KMS-11 (cell line): ENCODE results near the gene TRPM6.

Experiments used
- H2AFZ ChIP-seq: fragments of 200-600 bp; sonication (generic); 2 replicates; pipeline ENCODE4 v1.6.1; 2016; ENCODE audit warnings: antibody characterized with exemption, mixed run types, low read depth
- H3K27ac ChIP-seq: fragments of 200-600 bp; sonication (generic); 2 replicates; pipeline ENCODE4 v1.6.1; 2016; ENCODE audit warnings: mild to moderate bottlenecking, mixed run types
- H3K27me3 ChIP-seq: fragments of 200-600 bp; sonication (generic); 2 replicates; pipeline ENCODE4 v1.6.1; 2017; ENCODE audit warnings: mild to moderate bottlenecking, low read depth, mixed run types, moderate library complexity; ENCODE audit not compliant: insufficient read depth
- H3K36me3 ChIP-seq: fragments of 200-600 bp; sonication (generic); 2 replicates; pipeline ENCODE4 v1.6.1; 2017; ENCODE audit warnings: mild to moderate bottlenecking, mixed run types; ENCODE audit not compliant: insufficient read depth
- H3K4me1 ChIP-seq: fragments of 200-600 bp; sonication (generic); 2 replicates; pipeline ENCODE4 v1.6.1; 2016; ENCODE audit warnings: mild to moderate bottlenecking, low read depth, mixed run types; ENCODE audit not compliant: poor library complexity, severe bottlenecking
- H3K4me2 ChIP-seq: fragments of 200-600 bp; sonication (generic); 2 replicates; pipeline ENCODE4 v1.7.0; 2016; ENCODE audit warnings: mild to moderate bottlenecking, mixed run types
- H3K4me3 ChIP-seq: fragments of 200-600 bp; sonication (generic); IDR thresholded peaks from 2 replicates; pipeline ENCODE4 v1.6.1; 2017; ENCODE audit warnings: low read depth, low read length, mixed read lengths; ENCODE audit not compliant: insufficient read depth
- H3K79me2 ChIP-seq: fragments of 200-600 bp; sonication (generic); 2 replicates; pipeline ENCODE4 v1.6.1; 2016; ENCODE audit warnings: low read depth, mixed run types; ENCODE audit not compliant: insufficient read depth
- H3K9ac ChIP-seq: fragments of 200-600 bp; sonication (generic); 2 replicates; pipeline ENCODE4 v1.6.1; 2016; ENCODE audit warnings: mild to moderate bottlenecking, mixed run types
- H4K20me1 ChIP-seq: fragments of 200-600 bp; sonication (generic); 2 replicates; pipeline ENCODE4 v1.6.1; 2016; ENCODE audit warnings: mild to moderate bottlenecking, mixed run types; ENCODE audit not compliant: insufficient read depth
- CTCF ChIP-seq: fragments of 200-600 bp; sonication (generic); conservative IDR thresholded peaks from 2 replicates; pipeline ENCODE4 v1.6.1; 2017; ENCODE audit warnings: low read depth, mild to moderate bottlenecking, antibody characterized with exemption, low read length, moderate library complexity, mixed read lengths

TRPM6 gene

GRCh38 chr9:74777136-74777879, 110.4 kb downstream of the TRPM6 start:
- Histone ChIP-seq H3K4me2 (peak overlapping the region; percentile 36), H3K27me3 (no peaks in the 10 kb centered on the region), H3K9ac (no peak overlapping the region), H2AFZ (peak overlapping the region; percentile 38), H3K36me3 (no peaks in the 10 kb centered on the region), H3K4me3 (no peak overlapping the region), H3K79me2 (no peaks in the 10 kb centered on the region), H4K20me1 (no peaks in the 10 kb centered on the region), H3K27ac (no peak overlapping the region), H3K4me1 (peaks cover 13% of the 10 kb centered on the region)
- peak; percentile 86 for TF ChIP-seq CTCF

GRCh38 chr9:74775396-74775795, 112.3 kb downstream of the TRPM6 start:
- Histone ChIP-seq H3K79me2 (no peaks in the 10 kb centered on the region), H3K27ac (no peak overlapping the region), H3K4me1 (peaks cover 13% of the 10 kb centered on the region), H3K27me3 (no peaks in the 10 kb centered on the region), H3K4me2 (no peak overlapping the region), H4K20me1 (no peaks in the 10 kb centered on the region), H2AFZ (no peak overlapping the region), H3K36me3 (no peaks in the 10 kb centered on the region), H3K4me3 (no peak overlapping the region), H3K9ac (no peak overlapping the region)
- no peak for TF ChIP-seq CTCF

- no peaks in the 10 kb centered on the region for H3K36me3 ChIP-seq
- no peaks in the 10 kb centered on the region for H3K79me2 ChIP-seq
- TF ChIP-seq CTCF = peak; percentile 95
- H3K4me1 ChIP-seq = peaks cover 13% of the 10 kb centered on the region
- no peak overlapping the region for H3K4me3 ChIP-seq
- H2AFZ ChIP-seq = no peak overlapping the region
- no peak overlapping the region for H3K9ac ChIP-seq
- H3K4me2 ChIP-seq = no peak overlapping the region
- no peaks in the 10 kb centered on the region for H4K20me1 ChIP-seq
- H3K27ac ChIP-seq = no peak overlapping the region
- H3K27me3 ChIP-seq = no peaks in the 10 kb centered on the region
Measured at GRCh38 chr9:74773886-74774479, 113.7 kb downstream of the TRPM6 start.

- Histone ChIP-seq H3K79me2 (no peaks in the 10 kb centered on the region), H3K27me3 (no peaks in the 10 kb centered on the region), H3K36me3 (no peaks in the 10 kb centered on the region), H2AFZ (no peak overlapping the region), H4K20me1 (no peaks in the 10 kb centered on the region), H3K4me2 (no peak overlapping the region), H3K27ac (no peak overlapping the region), H3K4me3 (no peak overlapping the region), H3K4me1 (peaks cover 9% of the 10 kb centered on the region), H3K9ac (no peak overlapping the region)
- no peak for TF ChIP-seq CTCF
Measured at GRCh38 chr9:74772121-74772520, 115.6 kb downstream of the TRPM6 start.
